GM12872 (cell line): ENCODE data around the gene NSUN6.

Source experiments
- TF ChIP-seq, protein P1 (sequence below): IDR thresholded peaks from 3 replicates; pipeline ENCODE4 v1.5.1; 2011; ENCODE audit warnings: low read depth, mild to moderate bottlenecking, low read length, moderate library complexity; ENCODE audit not compliant: insufficient read depth

Gene NSUN6

DNA sequence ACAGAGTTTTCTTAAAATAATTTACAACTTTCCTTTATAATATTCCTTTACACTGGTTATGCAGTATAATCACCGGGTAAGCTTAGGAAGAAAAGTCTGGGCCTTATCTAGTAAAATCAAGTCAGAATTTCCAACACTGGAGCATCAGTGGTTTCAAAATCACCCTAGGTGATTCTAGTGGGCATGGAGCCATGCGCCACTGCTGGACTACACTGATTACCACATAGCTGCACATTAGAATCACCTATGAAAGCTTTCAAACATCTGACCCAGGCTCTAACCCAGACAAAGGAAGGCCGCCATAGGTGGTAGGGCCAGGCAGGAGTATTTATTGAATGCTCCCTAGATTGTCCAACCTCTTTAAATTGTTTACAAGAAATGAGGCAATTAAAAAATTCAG lies 52.0 kb downstream of the NSUN6 start:
- TF ChIP-seq, protein P1, sequence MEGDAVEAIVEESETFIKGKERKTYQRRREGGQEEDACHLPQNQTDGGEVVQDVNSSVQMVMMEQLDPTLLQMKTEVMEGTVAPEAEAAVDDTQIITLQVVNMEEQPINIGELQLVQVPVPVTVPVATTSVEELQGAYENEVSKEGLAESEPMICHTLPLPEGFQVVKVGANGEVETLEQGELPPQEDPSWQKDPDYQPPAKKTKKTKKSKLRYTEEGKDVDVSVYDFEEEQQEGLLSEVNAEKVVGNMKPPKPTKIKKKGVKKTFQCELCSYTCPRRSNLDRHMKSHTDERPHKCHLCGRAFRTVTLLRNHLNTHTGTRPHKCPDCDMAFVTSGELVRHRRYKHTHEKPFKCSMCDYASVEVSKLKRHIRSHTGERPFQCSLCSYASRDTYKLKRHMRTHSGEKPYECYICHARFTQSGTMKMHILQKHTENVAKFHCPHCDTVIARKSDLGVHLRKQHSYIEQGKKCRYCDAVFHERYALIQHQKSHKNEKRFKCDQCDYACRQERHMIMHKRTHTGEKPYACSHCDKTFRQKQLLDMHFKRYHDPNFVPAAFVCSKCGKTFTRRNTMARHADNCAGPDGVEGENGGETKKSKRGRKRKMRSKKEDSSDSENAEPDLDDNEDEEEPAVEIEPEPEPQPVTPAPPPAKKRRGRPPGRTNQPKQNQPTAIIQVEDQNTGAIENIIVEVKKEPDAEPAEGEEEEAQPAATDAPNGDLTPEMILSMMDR: no peak

DNA sequence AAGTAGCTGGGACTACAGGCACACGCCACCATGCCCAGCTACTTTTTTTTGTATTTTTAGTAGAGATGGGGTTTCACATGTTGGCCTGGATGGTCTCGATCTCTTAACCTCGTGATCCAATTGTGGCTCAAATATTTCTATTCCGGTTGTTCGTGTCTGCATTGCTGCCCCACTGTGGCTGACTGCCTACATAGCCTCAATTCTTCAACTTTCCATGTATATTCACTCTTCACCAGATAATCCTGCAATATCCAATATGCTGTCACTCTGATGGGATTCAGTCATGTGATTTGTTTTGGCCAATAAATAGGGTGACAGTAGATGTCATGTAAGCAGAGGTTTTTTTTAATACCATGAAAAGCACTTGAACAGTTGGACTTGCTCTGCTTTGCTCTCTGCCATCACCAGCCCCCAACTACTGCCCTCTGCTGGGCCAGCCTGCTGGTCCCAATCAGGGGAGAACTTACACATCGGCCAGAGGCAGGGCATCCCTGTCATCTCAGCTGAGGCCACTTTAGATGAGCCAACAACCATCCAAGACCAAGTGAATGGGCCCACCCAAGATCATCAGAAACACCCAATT lies 56.7 kb downstream of the NSUN6 start:
- TF ChIP-seq, protein P1: peak; percentile 48; the same call in 2 of the 3 replicates

DNA sequence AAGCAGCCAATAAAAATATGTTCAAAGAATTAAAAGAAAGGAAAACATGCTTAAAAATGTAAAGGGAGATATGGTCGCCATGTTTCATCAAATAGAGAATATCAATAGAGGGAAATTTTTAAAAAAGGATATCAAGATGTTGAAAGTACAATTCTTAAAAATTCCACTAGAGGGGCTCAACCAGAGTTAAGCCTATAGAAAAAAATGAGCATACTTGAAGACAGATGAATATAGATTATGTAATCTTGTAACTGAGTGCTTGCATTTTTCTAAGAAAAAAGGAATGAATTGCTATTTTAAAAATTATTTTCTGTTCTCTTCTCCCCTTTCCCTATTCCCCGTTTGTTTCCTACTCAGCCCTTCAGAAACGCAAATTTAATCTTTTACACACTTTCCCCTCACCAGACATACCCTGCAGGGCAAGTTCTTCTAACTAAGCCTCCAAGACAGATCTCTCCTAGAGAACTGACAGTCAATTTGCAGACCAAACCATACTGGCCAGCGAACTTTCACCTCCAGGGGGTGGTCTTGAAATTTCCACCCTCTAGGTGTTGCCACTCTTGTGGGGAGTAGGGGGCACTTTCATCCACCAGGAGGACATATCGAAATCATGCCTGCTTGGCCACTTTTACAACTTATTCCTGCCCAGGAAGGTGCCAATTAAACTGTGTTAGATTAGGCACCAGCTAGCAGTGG lies 67.7 kb downstream of the NSUN6 start:
- TF ChIP-seq, protein P1: peak; percentile 27; the same call in 2 of the 3 replicates

DNA sequence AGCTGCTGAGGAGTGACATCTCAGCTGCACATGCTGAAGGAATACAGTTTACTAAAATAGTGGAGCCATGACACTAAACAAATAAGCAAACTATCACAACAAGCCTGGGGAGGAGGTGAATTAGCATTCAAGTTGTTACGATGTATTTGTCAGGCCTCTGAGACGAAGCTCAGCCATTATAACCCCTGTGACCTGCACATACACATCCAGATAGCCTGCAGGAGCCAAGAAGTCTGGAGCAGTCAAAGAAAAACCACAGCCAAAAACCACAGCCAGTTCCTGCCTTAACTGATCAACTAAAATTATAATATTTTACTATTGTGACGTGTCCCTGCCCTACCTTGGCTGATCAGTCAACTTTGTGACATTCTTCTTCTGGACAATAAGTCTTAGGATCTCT lies 68.6 kb downstream of the NSUN6 start:
- TF ChIP-seq, protein P1: no peak

DNA sequence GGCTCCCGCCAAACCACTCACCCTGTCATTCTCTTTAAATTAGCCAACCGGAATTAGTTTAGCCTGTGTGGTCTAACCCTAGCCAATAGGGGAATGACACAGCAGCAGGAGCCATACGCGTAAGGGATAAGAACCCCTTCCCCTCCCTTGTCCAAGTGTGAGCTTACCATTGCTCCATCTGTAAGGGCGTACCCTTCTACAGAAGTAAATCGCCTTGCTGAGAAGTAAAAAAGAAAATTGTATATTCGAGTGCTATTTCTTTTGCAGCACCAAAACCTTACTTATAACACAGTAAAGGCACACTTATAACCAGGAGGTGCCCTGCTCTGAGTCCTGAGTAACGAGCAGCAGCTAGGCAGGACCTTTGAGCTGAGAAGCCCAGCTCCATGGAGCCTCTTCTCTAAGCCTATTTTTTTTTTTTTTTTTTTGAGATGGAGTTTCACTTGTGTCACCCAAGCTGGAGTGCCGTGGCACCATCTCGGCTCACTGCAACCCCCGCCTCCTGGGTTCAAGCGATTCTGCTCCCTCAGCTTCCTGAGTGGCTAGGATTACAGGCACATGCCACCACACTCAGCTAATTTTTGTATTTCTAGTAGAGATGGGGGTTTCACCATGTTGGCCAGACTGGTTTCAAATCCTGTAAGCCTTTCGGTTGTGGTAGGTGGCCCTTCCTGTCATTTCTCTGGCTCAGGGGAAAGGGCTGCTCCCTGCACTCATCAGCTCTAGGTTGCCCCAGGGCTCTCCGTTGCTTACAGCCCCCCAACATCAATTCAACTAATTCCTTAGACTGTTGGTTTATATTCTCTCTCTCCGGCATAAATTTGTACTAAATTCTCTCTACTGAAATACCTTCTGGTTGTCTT lies 73.3 kb downstream of the NSUN6 start:
- TF ChIP-seq, protein P1: no peak

DNA sequence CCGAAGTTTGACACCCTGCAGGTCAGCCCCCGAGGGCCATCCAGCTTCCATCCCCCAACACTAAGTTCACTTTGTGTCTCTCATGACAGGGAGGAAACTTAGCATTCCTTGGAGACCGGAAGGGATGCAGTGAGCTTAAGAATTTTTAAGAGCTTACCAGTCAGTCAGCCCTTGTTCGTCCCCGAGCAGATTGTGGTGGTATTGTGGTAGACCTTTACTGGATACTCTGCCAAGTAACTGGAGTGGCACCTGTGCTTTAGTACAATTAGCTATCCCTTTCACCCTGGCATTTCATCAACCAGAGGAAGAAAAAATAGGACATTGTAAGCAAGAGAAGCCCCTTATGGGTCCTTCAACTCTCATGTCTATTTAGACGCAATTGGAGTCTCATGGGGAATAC lies 74.8 kb downstream of the NSUN6 start:
- TF ChIP-seq, protein P1: no peak

DNA sequence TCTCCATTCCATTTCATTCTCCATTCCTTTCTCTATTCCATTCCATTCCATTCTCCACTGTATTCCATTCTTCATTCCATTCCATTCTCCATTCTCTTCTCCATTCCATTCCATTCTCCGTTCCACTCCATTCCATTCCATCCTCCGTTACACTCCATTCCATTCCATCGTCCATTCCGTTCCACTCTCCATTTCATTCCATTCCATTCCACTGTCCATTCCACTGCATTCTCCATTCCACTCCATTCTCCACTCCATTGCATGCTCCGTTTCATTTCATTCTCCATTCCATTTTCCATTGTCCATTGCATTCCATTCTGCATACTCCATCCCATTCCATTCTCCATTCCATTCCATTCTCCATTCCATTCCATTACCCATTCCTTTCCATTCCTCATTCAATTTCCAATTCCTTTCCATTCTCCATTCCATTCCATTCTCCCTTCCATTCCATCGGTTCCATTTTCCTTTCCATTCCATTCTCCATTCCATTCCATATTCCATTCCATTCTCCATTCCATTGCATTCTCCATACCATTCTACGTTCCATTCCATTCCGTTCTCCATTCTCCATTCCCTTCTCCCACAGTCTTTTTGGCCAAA lies 78.3 kb downstream of the NSUN6 start:
- TF ChIP-seq, protein P1: no peak
